K562 (cell line): ENCODE data around the gene ABHD8. TPM values are rescaled to one million over a fixed set of nuclear protein-coding genes. Genes with fewer than 3 reads are reported as not detected.

Experiments
- ATF7 ChIP-seq: fragments of 450-650 bp; IDR thresholded peaks from 2 replicates; pipeline ENCODE4 v1.7.1; 2014; ENCODE audit warnings: mild to moderate bottlenecking, moderate library complexity
- BCL6 ChIP-seq: fragments of 250-450 bp; sonication (Bioruptor Pico); IDR thresholded peaks from 2 replicates; pipeline ENCODE4 v1.4.0; 2020
- CBX5 ChIP-seq: IDR thresholded peaks from 2 replicates; pipeline ENCODE4 v1.6.1; 2014; ENCODE audit warnings: low read depth, borderline replicate concordance
- CREM ChIP-seq: IDR thresholded peaks from 2 replicates; pipeline ENCODE4 v1.6.1; 2014; ENCODE audit warnings: antibody characterized with exemption, low read depth
- FOS ChIP-seq: IDR thresholded peaks from 3 replicates; pipeline ENCODE4 v1.6.1; 2011; ENCODE audit not compliant: insufficient read length; ENCODE audit errors: extremely low read depth
- FOXA3 ChIP-seq, 2 experiments: fragments of 450-650 bp in 1 of 2; sonication (generic) in 1 of 2; formaldehyde crosslinking; IDR thresholded peaks in 1 of 2; conservative IDR thresholded peaks in 1 of 2; 2 replicates each; pipeline versions ENCODE4 v1.4.0 to v1.8.0; 2020 to 2022; ENCODE audit warnings: mild to moderate bottlenecking in 2 of 2, missing genetic modification reagents in 1 of 2
- IFI16 ChIP-seq: fragments of 250-450 bp; sonication (Bioruptor Pico); IDR thresholded peaks from 2 replicates; pipeline ENCODE4 v2.1.2; 2022; ENCODE audit warnings: mild to moderate bottlenecking, inconsistent platforms
- IRF2 ChIP-seq: sonication (generic); formaldehyde crosslinking; IDR thresholded peaks from 2 replicates; pipeline ENCODE4 v1.8.1; 2022; ENCODE audit warnings: mild to moderate bottlenecking, missing genetic modification reagents
- JUN ChIP-seq, 2 experiments: sonication (generic) in 1 of 2; formaldehyde crosslinking in 1 of 2; IDR thresholded peaks; 2 replicates each; pipeline versions ENCODE4 v1.6.1 to v1.8.0; 2012 to 2022; ENCODE audit warnings: borderline replicate concordance in 2 of 2, mild to moderate bottlenecking in 2 of 2, improper control_type of control experiment in 1 of 2, low read depth in 1 of 2, low read length in 1 of 2, missing genetic modification reagents in 1 of 2
- MED1 ChIP-seq: sonication (generic); formaldehyde crosslinking; IDR thresholded peaks from 2 replicates; pipeline ENCODE4 v1.8.1; 2023; ENCODE audit warnings: missing genetic modification reagents, borderline replicate concordance
- MEF2A ChIP-seq: IDR thresholded peaks from 2 replicates; pipeline ENCODE4 v1.6.1; 2011; ENCODE audit warnings: low read depth, mild to moderate bottlenecking, low read length, moderate library complexity; ENCODE audit not compliant: control insufficient read depth
- NELFE ChIP-seq: IDR thresholded peaks from 2 replicates; pipeline ENCODE4 v1.6.1; 2011; ENCODE audit warnings: mild to moderate bottlenecking; ENCODE audit not compliant: insufficient read depth, insufficient read length
- RHOXF2B ChIP-seq: fragments of 250-450 bp; sonication (Bioruptor Pico); conservative IDR thresholded peaks from 2 replicates; pipeline ENCODE4 v1.5.1; 2021
- SIN3A ChIP-seq, 2 experiments: fragments of 150-350 bp in 1 of 2; IDR thresholded peaks; 2 replicates each; pipeline ENCODE4 v1.6.1; 2011 to 2016; ENCODE audit warnings: borderline replicate concordance in 2 of 2, low read depth in 2 of 2, low read length in 2 of 2, mild to moderate bottlenecking in 2 of 2, moderate library complexity in 2 of 2; ENCODE audit not compliant: control insufficient read depth in 1 of 2
- TEAD1 ChIP-seq, 2 experiments: fragments of 450-650 bp in 1 of 2; sonication (generic) in 1 of 2; formaldehyde crosslinking; IDR thresholded peaks; 2 replicates each; pipeline versions ENCODE4 v1.4.0 to v1.8.0; 2020 to 2022; ENCODE audit warnings: mild to moderate bottlenecking in 2 of 2, missing genetic modification reagents in 1 of 2
- TGIF2 ChIP-seq: sonication (generic); formaldehyde crosslinking; IDR thresholded peaks from 2 replicates; pipeline ENCODE4 v1.8.1; 2022; ENCODE audit warnings: mild to moderate bottlenecking, missing genetic modification reagents, moderate library complexity
- ZFX ChIP-seq: sonication (generic); formaldehyde crosslinking; IDR thresholded peaks from 2 replicates; pipeline ENCODE4 v1.8.0; 2022; ENCODE audit warnings: mild to moderate bottlenecking, missing genetic modification reagents, moderate library complexity
- ZNF217 ChIP-seq: sonication (generic); formaldehyde crosslinking; IDR thresholded peaks from 2 replicates; pipeline ENCODE4 v1.8.0; 2022; ENCODE audit warnings: mild to moderate bottlenecking, missing genetic modification reagents
- ZNF224 ChIP-seq: sonication (generic); formaldehyde crosslinking; IDR thresholded peaks from 2 replicates; pipeline ENCODE4 v1.8.0; 2022; ENCODE audit warnings: mild to moderate bottlenecking, missing genetic modification reagents
- ZNF324 ChIP-seq: fragments of 250-450 bp; sonication (Bioruptor Pico); IDR thresholded peaks from 2 replicates; pipeline ENCODE4 v1.4.0; 2020; ENCODE audit warnings: mild to moderate bottlenecking
- ZNF384 ChIP-seq: IDR thresholded peaks from 2 replicates; pipeline ENCODE4 v1.6.1; 2012; ENCODE audit warnings: low read depth, low read length, improper control_type of control experiment
- polyA plus RNA-seq, 8 experiments: library from polyadenylated mRNA; depleted of rRNA in 4 of 8; stranded (reverse) in 5 of 8; unstranded in 3 of 8; fragments of >200 nt; fragmentation: Nextera tagmentation in 2 of 8; fragmentation: Illumina TruSeq in 1 of 8; extraction: Ambion mirVana in 2 of 8; extraction: Trizol in 1 of 8; gene quantifications; 2 replicates each; pipeline versions ENCODE4 v1.2.1 to v1.2.3, GENCODE V29; 2011 to 2014; ENCODE audit warnings: inconsistent platforms in 1 of 8, missing spikeins in 1 of 8
- total RNA-seq, 7 experiments: library from RNA; depleted of rRNA in 6 of 7; stranded (reverse); fragments of >200 nt in 6 of 7; fragmentation: Illumina TruSeq in 2 of 7; extraction: Trizol in 2 of 7; gene quantifications; 2 replicates each; pipeline versions ENCODE4 v1.2.1 to v1.2.3, GENCODE V29; 2011 to 2021; ENCODE audit warnings: low replicate concordance in 1 of 7
- TF ChIP-seq, protein P1 (sequence below): fragments of 450-650 bp; formaldehyde crosslinking; IDR thresholded peaks from 2 replicates; pipeline ENCODE4 v1.4.0; 2020; ENCODE audit warnings: mild to moderate bottlenecking, moderate library complexity
- TF ChIP-seq, protein P2 (sequence below): fragments of 450-650 bp; formaldehyde crosslinking; IDR thresholded peaks from 2 replicates; pipeline ENCODE4 v1.4.0; 2022; ENCODE audit warnings: mild to moderate bottlenecking, moderate library complexity
- TF ChIP-seq, protein P3 (sequence below): fragments of 250-450 bp; sonication (Bioruptor Pico); IDR thresholded peaks from 2 replicates; pipeline ENCODE4 v1.4.0; 2020; ENCODE audit warnings: mild to moderate bottlenecking
- TF ChIP-seq, protein P4 (sequence below): conservative IDR thresholded peaks from 2 replicates; pipeline ENCODE4 v1.6.1; 2011; ENCODE audit warnings: low read depth, mild to moderate bottlenecking, low read length; ENCODE audit not compliant: control insufficient read depth

Gene ABHD8
- total and polyA plus RNA-seq, 9 of the 15 experiments (the other 6 are each of a cell fraction or from before 2014, with no cell fraction given) = 0.04 to 6.6 (median 2.0) TPM; not detected in 1

DNA sequence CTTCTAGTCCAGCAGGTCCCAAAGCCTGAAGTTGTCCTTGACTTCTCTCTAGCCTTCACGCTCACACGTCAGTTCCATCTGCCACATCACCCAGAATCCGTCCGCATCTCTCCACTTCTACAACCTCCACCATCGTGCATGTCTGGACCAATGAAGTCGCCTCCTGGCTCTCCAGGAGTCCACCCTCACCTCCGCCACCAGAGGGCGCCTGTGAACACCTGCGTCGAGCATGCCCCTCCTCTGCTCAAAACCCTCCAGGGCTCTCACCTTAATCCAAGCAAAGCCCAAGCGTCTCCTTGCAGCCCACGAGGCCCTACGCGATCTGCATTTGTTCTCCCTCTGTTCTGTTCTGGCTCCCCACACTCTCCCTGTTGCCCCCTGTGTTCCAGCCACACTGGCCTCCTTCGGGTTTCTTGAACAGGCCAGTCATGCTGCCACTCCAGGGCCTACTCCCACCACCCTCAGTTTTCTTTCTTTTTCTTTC is 42.3 kb downstream of the ABHD8 start (continued):
- TF ChIP-seq JUN (IDR thresholded peaks at IDR 0.05; ENCODE audit: borderline replicate concordance, low read depth, low read length) (no peak), JUN (CRISPR knock-in tag; IDR thresholded peaks at IDR 0.05; ENCODE audit: borderline replicate concordance) (no peak), TGIF2 (CRISPR knock-in tag) (no peak), ZNF224 (CRISPR knock-in tag) (no peak), SIN3A (IDR thresholded peaks at IDR 0.05; ENCODE audit: borderline replicate concordance in 2 of 2, control insufficient read depth in 1 of 2, low read depth in 2 of 2, low read length in 2 of 2) (no peak), ZNF217 (CRISPR knock-in tag) (no peak), ZNF384 (peak; percentile 67), BCL6 (CRISPR knock-in tag) (no peak), TEAD1 (CRISPR knock-in tag; IDR thresholded peaks at IDR 0.05) (no peak), ATF7 (0 out of 2 replicates have a peak, but pooled peaks have one; percentile 35), MEF2A (no peak), ZNF324 (no peak), NELFE (no peak), RHOXF2B (CRISPR knock-in tag) (no peak), CREM (peak; percentile 87), FOXA3 (CRISPR knock-in tag; conservative IDR thresholded peaks at IDR 0.05 in 1 of 2, IDR thresholded peaks at IDR 0.05 in 1 of 2) (no peak), IRF2 (CRISPR knock-in tag) (no peak), IFI16 (CRISPR knock-in tag) (no peak), FOS (no peak), CBX5 (no peak), MED1 (CRISPR knock-in tag) (no peak), ZFX (peak; percentile 50; the same call in 1 of the 2 replicates)
- TF ChIP-seq, protein P1, sequence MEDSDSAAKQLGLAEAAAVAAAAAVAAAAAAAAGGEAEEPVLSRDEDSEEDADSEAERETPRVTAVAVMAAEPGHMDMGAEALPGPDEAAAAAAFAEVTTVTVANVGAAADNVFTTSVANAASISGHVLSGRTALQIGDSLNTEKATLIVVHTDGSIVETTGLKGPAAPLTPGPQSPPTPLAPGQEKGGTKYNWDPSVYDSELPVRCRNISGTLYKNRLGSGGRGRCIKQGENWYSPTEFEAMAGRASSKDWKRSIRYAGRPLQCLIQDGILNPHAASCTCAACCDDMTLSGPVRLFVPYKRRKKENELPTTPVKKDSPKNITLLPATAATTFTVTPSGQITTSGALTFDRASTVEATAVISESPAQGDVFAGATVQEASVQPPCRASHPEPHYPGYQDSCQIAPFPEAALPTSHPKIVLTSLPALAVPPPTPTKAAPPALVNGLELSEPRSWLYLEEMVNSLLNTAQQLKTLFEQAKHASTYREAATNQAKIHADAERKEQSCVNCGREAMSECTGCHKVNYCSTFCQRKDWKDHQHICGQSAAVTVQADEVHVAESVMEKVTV = peak; percentile 40; the same call in 1 of the 2 replicates
- TF ChIP-seq, protein P2, sequence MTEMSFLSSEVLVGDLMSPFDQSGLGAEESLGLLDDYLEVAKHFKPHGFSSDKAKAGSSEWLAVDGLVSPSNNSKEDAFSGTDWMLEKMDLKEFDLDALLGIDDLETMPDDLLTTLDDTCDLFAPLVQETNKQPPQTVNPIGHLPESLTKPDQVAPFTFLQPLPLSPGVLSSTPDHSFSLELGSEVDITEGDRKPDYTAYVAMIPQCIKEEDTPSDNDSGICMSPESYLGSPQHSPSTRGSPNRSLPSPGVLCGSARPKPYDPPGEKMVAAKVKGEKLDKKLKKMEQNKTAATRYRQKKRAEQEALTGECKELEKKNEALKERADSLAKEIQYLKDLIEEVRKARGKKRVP = no peak
- TF ChIP-seq, protein P3, sequence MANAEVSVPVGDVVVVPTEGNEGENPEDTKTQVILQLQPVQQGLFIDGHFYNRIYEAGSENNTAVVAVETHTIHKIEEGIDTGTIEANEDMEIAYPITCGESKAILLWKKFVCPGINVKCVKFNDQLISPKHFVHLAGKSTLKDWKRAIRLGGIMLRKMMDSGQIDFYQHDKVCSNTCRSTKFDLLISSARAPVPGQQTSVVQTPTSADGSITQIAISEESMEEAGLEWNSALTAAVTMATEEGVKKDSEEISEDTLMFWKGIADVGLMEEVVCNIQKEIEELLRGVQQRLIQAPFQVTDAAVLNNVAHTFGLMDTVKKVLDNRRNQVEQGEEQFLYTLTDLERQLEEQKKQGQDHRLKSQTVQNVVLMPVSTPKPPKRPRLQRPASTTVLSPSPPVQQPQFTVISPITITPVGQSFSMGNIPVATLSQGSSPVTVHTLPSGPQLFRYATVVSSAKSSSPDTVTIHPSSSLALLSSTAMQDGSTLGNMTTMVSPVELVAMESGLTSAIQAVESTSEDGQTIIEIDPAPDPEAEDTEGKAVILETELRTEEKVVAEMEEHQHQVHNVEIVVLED = no peak
- TF ChIP-seq, protein P4, sequence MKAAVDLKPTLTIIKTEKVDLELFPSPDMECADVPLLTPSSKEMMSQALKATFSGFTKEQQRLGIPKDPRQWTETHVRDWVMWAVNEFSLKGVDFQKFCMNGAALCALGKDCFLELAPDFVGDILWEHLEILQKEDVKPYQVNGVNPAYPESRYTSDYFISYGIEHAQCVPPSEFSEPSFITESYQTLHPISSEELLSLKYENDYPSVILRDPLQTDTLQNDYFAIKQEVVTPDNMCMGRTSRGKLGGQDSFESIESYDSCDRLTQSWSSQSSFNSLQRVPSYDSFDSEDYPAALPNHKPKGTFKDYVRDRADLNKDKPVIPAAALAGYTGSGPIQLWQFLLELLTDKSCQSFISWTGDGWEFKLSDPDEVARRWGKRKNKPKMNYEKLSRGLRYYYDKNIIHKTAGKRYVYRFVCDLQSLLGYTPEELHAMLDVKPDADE = no peak
